Mononuclear cell (primary cell): ENCODE results near the gene ALLC. TPM values are rescaled to one million over a fixed set of nuclear protein-coding genes. Genes with fewer than 3 reads are reported as not detected.
"Not testable (repeated sequence)": the region's sequence is repeated elsewhere in the genome, so short reads cannot be mapped to it uniquely, and the experiment has no call there.

Experiments
- H3K27me3 ChIP-seq: 2 replicates; pipeline ENCODE4 v1.6.0; 2011; ENCODE audit warnings: low read length, control low read depth; ENCODE audit not compliant: insufficient read depth
- H3K4me1 ChIP-seq: 2 replicates; pipeline ENCODE4 v1.5.1; 2011; ENCODE audit warnings: mild to moderate bottlenecking, low read length, control low read depth; ENCODE audit not compliant: insufficient read depth
- H3K4me3 ChIP-seq: 2 replicates; pipeline ENCODE4 v1.5.1; 2011; ENCODE audit warnings: mild to moderate bottlenecking, low read length, moderate library complexity
- H3K9me3 ChIP-seq: 2 replicates; pipeline ENCODE4 v1.5.1; 2011; ENCODE audit warnings: low read depth, mild to moderate bottlenecking, control low read depth, low read length
- total RNA-seq: library from RNA; depleted of rRNA; stranded (reverse); fragments of >200 nt; gene quantifications from one replicate; pipeline ENCODE4 v1.2.3, GENCODE V29; 2012

Gene ALLC
- total RNA-seq, 1 donor: not detected

DNA sequence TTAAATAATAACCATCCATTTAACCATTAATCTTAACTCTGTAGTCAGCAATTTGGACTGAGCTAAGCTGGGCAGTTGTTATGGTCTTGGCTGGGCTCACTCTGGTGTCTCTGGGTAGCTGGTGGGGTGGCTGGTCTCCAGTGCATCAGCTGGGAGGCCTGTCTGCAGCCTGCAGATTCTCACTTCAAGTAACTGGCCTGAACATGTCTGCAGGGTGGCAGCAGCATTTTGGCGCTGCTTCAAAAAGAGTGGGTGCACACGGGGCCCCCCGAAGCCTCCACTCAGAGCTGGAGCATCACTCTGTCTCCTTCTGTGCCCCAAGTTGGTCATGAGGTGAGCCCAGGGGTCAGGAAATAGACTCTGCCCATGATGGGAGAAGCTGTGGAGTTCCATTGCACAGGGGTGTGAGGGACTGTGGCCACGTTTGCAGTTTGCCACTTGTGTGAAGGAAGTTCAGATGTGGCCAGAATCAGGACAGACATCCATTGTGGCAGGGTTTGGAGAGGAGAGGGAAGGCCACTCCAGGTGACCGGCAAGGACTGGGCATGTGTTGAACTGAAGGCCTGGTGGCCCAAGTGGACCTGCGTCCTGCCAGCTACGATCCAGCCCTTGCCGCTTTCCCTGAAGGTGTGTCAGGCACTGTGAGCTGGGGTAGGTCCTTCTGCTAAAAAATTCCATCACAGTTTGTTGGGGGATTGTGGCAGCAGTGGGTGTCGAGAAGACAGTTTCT is 4.9 kb upstream of the ALLC start:
- H3K9me3 ChIP-seq: no peaks in the 10 kb centered on the region
- no peaks in the 10 kb centered on the region for H3K4me1 ChIP-seq
- no peaks in the 10 kb centered on the region for H3K27me3 ChIP-seq
- no peak overlapping the region for H3K4me3 ChIP-seq

- Histone ChIP-seq H3K27me3 (no peaks in the 10 kb centered on the region), H3K9me3 (no peaks in the 10 kb centered on the region), H3K4me3 (no peak overlapping the region), H3K4me1 (no peaks in the 10 kb centered on the region)
These were observed 4.0 kb upstream of the ALLC start for GRCh38 chr2:3654011-3654410.

GRCh38 chr2:3654531-3655225 is 3.3 kb upstream of the ALLC start:
- Histone ChIP-seq H3K4me1 (no peaks in the 10 kb centered on the region), H3K4me3 (no peak overlapping the region), H3K27me3 (no peaks in the 10 kb centered on the region), H3K9me3 (no peaks in the 10 kb centered on the region)

DNA sequence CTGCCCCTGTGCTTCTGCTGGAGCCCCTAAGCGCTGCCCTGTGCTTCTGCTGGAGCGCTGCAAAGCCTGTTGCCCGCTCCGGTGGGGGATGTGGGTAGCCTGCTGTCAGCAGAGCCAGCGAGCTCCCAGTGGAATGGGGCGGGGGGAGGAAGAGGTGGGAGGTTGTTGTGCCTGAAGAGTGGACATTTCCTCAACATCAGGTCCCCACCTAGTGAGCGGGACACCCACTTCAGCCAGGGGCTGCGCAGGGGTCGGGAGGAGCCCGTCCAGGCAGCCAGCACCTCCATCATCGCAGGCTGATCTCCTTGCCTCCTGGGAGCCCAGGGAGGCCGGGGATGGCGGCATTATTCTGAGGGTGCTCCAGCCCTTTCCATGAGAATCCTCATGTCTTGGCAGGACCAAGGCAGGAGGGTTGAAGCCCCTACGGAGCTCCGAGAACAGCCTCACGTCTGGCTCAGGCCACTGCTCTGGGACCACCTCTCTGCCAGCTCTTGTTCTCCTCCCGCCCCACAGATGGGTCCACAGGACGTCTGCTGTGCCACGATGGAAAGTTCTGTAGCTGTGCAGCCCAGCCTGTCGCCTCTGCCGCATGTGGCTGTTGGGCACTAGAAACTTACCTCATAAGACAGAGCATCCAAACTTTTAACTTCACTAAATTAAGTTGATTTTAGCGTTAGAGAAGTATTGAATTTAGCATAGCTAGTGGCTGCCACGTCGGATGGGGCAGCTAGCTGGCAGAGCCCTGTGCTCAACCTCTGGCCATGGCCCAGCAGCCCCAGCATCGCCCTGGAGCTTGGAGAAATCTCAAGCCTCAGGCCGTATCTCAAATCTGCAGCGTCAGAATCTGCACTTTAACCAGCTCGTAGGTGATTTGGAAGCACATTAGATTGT is 1.9 kb upstream of the ALLC start:
- Histone ChIP-seq H3K9me3 (no peaks in the 10 kb centered on the region), H3K27me3 (no peaks in the 10 kb centered on the region), H3K4me1 (no peaks in the 10 kb centered on the region), H3K4me3 (no peak overlapping the region)

DNA sequence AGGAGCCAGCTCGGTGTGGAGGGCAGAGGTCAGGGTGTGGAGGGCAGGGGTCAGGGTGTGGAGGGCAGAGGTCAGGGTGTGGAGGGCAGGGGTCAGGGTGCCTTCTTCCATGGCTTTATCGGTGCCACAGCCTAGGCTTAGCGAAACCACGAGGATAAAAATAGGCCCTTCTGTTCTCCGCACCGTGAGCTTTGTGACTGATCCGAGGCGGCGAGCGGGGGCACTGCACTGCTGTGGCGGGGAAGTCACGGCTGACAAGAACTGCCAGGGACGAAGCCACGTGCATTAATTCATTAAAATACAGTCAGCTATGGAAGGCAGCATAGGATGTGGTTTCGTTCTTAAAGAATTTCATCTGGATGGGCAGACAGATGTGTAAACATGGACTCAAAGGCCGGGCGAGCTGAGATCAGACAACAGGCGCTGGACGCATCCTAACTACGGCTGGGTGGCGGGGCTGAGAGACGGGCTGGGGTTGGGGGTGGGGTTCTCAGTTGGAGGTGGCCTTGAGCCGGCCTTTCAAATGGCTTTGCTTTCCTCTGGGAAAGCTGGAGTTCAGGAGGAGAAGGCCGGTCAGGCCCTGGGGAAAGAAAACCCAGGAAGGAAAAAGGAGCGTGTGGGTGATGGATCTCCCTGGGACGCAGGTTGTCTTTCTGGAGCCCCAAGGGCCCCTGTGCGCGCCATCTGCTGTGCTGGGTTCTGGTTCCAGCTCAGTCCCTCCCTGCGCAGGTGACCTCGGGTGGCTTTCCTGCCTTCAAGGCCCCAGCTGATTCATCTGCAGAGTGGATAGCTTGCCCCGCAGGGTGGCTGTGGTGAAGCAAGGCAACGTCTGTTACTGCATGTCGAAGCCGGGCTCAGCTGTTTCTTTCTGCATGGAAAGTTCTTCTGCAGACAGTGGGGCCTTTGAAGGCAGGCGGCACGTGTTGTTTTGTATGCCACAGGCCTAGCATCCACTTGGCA is 958 bp upstream of the ALLC start:
- Histone ChIP-seq H3K27me3 (no peaks in the 10 kb centered on the region), H3K4me3 (no peak overlapping the region), H3K4me1 (no peaks in the 10 kb centered on the region), H3K9me3 (no peaks in the 10 kb centered on the region)

DNA sequence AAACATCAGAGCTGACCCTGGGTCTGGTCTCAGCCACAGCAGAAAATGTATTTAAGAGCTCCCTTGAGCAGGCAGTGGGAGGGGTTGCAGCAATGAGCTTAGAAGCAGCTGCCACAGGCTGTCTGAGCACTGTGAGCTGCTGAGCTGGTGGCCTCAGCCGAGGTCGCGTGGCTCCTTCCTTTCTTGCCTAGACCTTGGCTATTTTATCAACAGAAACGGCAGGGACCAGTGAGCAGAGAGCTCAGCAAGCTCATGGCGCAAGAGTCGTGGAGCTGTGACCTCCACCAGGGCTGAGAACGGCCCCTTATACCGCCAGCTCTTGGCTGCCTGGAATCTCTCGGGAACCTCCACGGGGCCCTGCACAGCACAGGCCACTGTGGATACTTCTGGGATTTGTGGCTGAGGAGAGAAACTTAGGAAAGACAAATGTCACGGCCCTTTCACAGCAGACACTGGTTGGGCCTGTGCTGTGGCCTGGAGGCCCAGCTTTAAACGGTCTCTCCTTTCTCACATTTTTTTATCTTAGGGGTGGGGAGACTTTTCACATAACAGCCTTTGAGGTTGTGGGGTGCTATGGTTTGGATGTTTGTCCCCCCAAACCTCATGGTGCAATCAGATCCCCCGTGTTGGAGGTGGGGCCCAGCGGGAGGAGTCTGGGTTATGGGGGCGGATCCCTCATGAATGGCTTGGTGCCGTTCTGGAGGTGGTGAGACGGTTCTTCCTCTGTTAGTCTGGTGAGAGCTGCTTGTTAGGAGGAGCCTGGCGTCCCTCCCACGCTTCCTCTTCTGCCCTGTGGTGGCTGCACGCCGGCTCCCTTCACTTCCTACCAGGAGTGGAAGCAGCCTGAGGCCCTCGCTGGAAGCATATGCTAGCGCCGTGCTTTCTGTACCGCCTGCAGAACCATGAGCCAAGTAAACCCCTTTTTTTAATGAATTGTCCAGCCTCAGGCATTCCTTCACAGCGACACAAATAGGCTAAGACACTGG is 1.7 kb downstream of the ALLC start:
- Histone ChIP-seq H3K27me3 (no peaks in the 10 kb centered on the region), H3K4me3 (no peak overlapping the region), H3K4me1 (no peaks in the 10 kb centered on the region), H3K9me3 (no peaks in the 10 kb centered on the region)

- H3K4me3 ChIP-seq, H3K4me1 ChIP-seq, H3K9me3 ChIP-seq, H3K27me3 ChIP-seq: not testable (repeated sequence)
These were observed 2.6 kb downstream of the ALLC start for GRCh38 chr2:3660640-3661039.

DNA sequence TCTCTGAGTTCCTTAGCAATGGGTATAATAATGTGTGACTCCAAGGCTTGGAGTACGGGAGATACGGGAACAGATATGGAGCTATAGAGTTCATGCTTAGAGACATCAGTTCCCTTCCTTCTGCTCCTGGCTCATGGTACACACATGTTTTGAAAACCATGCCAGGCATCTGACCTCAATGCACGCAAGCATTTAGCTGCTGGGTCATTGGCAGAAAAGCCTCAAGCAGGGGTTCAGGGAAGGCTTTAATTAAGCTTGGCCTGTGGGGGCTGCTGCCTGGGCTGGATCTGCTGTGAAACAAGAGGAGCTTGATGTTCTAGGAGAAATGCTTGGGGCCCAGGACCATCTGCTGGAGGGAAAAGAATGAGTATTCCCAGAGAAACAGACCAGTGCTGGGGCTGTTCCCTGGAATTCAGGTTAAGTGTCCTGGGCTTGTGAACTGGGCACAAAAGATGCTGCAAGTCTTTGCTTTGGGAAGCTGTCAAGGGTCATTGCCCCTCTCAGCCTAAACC is 3.2 kb downstream of the ALLC start:
- H3K9me3 ChIP-seq: no peaks in the 10 kb centered on the region
- H3K4me3 ChIP-seq: no peak overlapping the region
- H3K27me3 ChIP-seq: no peaks in the 10 kb centered on the region
- no peaks in the 10 kb centered on the region for H3K4me1 ChIP-seq

DNA sequence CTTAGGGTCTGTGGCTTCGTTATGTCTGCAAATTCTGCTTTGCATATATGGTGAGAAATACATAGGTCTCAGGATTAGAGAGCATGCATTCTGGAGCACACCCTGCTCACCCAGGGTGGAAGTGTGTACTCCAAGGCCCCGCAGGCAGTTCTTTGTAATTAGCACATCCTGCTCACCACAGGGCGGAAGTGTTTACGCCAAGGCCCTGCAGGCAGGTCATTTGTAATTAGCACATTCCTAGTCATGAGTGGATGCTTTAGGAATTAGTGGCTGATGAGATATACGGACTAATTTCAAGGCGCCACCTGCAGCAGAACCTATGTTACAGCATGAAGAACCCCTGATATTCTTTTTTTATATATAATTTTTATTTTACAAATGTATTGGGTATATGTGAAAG is 4.2 kb downstream of the ALLC start:
- no peaks in the 10 kb centered on the region for H3K9me3 ChIP-seq
- H3K4me3 ChIP-seq: no peak overlapping the region
- no peaks in the 10 kb centered on the region for H3K4me1 ChIP-seq
- no peaks in the 10 kb centered on the region for H3K27me3 ChIP-seq

- no peaks in the 10 kb centered on the region for H3K4me1 ChIP-seq
- H3K4me3 ChIP-seq: no peak overlapping the region
- no peaks in the 10 kb centered on the region for H3K9me3 ChIP-seq
- no peaks in the 10 kb centered on the region for H3K27me3 ChIP-seq
These were observed 6.1 kb downstream of the ALLC start for GRCh38 chr2:3664118-3664517.

- H3K27me3 ChIP-seq: no peaks in the 10 kb centered on the region
- H3K4me3 ChIP-seq: no peak overlapping the region
- H3K4me1 ChIP-seq: no peaks in the 10 kb centered on the region
- H3K9me3 ChIP-seq: no peaks in the 10 kb centered on the region
These were observed 6.9 kb downstream of the ALLC start for GRCh38 chr2:3664925-3665324.

GRCh38 chr2:3665886-3666612 is 8.0 kb downstream of the ALLC start:
- Histone ChIP-seq H3K4me3 (no peak overlapping the region), H3K4me1 (no peaks in the 10 kb centered on the region), H3K27me3 (no peaks in the 10 kb centered on the region), H3K9me3 (no peaks in the 10 kb centered on the region)

GRCh38 chr2:3666613-3666975 is 8.6 kb downstream of the ALLC start:
- no peaks in the 10 kb centered on the region for H3K9me3 ChIP-seq
- H3K4me3 ChIP-seq: no peak overlapping the region
- H3K27me3 ChIP-seq: no peaks in the 10 kb centered on the region
- no peaks in the 10 kb centered on the region for H3K4me1 ChIP-seq
